OCI-LY7 (cell line): ENCODE measurements around the gene C19orf67. TPM values are rescaled to one million over a fixed set of nuclear protein-coding genes. Genes with fewer than 3 reads are reported as not detected.
A peak's percentile ranks its signal among the peaks of the same experiment; 100 is the strongest.

ENCODE experiments used
- BruUV-seq: library from RNA; stranded (reverse); fragments of 400-500 nt; replicated peaks from 2 replicates; lab custom pipeline; 2021; lab: Mats Ljungman, UMichigan
- CTCF ChIA-PET: fragments of 300-600 bp; sonication (Branson Sonifier 250); formaldehyde crosslinking; loops from one replicate; lab custom pipeline; 2022; ENCODE audit warnings: antibody characterized with exemption; ENCODE audit not compliant: unreplicated experiment; lab: Charles Lee
- POLR2A ChIA-PET: fragments of 300-600 bp; sonication (Branson Sonifier 250); formaldehyde crosslinking; loops from one replicate; lab custom pipeline; 2022; ENCODE audit warnings: antibody characterized with exemption; lab: Charles Lee
- DNase-seq: peaks from one replicate; pipeline ENCODE4 v3.0.0-alpha.2; 2015; ENCODE audit warnings: low spot score
- H2AFZ ChIP-seq: fragments of 200-600 bp; sonication (generic), shearing (Covaris generic); 2 replicates; pipeline ENCODE4 v1.6.1; 2014; ENCODE audit warnings: mild to moderate bottlenecking, antibody characterized with exemption, low read length, moderate library complexity
- H3K27ac ChIP-seq: fragments of 200-600 bp; sonication (generic); 2 replicates; pipeline ENCODE4 v1.5.1; 2014; ENCODE audit warnings: mixed run types, low read depth, mild to moderate bottlenecking, moderate library complexity, low read length, inconsistent platforms; ENCODE audit not compliant: poor library complexity, severe bottlenecking
- H3K36me3 ChIP-seq: fragments of 200-600 bp; sonication (generic); 2 replicates; pipeline ENCODE4 v1.6.1; 2014; ENCODE audit warnings: mild to moderate bottlenecking, antibody characterized with exemption, low read length, moderate library complexity, mixed read lengths; ENCODE audit not compliant: insufficient read depth
- H3K4me1 ChIP-seq: fragments of 200-600 bp; sonication (generic); 2 replicates; pipeline ENCODE4 v1.5.1; 2014; ENCODE audit warnings: mild to moderate bottlenecking, low read length; ENCODE audit not compliant: insufficient read depth, poor library complexity, severe bottlenecking
- H3K4me2 ChIP-seq: fragments of 200-600 bp; sonication (generic); 2 replicates; pipeline ENCODE4 v1.6.1; 2014; ENCODE audit warnings: mild to moderate bottlenecking, low read length
- H3K4me3 ChIP-seq: fragments of 200-600 bp; sonication (generic); 2 replicates; pipeline ENCODE4 v1.5.1; 2014; ENCODE audit warnings: mild to moderate bottlenecking, low read depth, low read length; ENCODE audit not compliant: poor library complexity, severe bottlenecking
- H3K79me2 ChIP-seq: fragments of 200-600 bp; sonication (generic); 2 replicates; pipeline ENCODE4 v1.6.1; 2016; ENCODE audit warnings: low read depth, mild to moderate bottlenecking, low read length, moderate library complexity, mixed read lengths; ENCODE audit not compliant: insufficient read depth
- H3K9me2 ChIP-seq: fragments of 200-600 bp; sonication (generic); 2 replicates; pipeline ENCODE4 v1.6.1; 2016; ENCODE audit warnings: mild to moderate bottlenecking, low read length, mixed read lengths; ENCODE audit not compliant: insufficient read depth
- H3K9me3 ChIP-seq: fragments of 200-600 bp; sonication (generic); 2 replicates; pipeline ENCODE4 v1.6.1; 2014; ENCODE audit warnings: mild to moderate bottlenecking, mixed run types, low read length, mixed read lengths
- H4K20me1 ChIP-seq: fragments of 200-600 bp; sonication (generic); 2 replicates; pipeline ENCODE4 v1.6.1; 2014; ENCODE audit warnings: mild to moderate bottlenecking, antibody characterized with exemption, low read length, moderate library complexity, mixed read lengths; ENCODE audit not compliant: insufficient read depth
- EZH2phosphoT487 ChIP-seq: fragments of 200-600 bp; sonication (generic); IDR thresholded peaks from 2 replicates; pipeline ENCODE4 v1.6.1; 2018; ENCODE audit warnings: low read depth, borderline replicate concordance, mild to moderate bottlenecking, mixed run types, antibody characterized with exemption, low read length, moderate library complexity, mixed read lengths
- intact Hi-C: fragments of 100-400 bp; cut with micrococcal nuclease; formaldehyde crosslinking; loops from one replicate; pipeline ENCODE4 v1.10.0; 2022; ENCODE audit not compliant: unreplicated experiment
- total RNA-seq, 2 experiments: library from RNA; depleted of rRNA in 1 of 2; stranded (reverse); fragments of >200 nt in 1 of 2; shearing (Covaris generic) in 1 of 2; gene quantifications; 2 replicates each; pipeline ENCODE4 v1.2.3, GENCODE V29; 2014 to 2022
- TF ChIP-seq, protein P1 (sequence below): fragments of 200-600 bp; sonication (generic); conservative IDR thresholded peaks from 2 replicates; pipeline ENCODE4 v1.5.1; 2014; ENCODE audit warnings: mild to moderate bottlenecking, antibody characterized with exemption, low read length, moderate library complexity, mixed read lengths

Gene C19orf67
- total RNA-seq, 2 experiments from 2014 or later: 1.4 to 2.6 TPM

DNA sequence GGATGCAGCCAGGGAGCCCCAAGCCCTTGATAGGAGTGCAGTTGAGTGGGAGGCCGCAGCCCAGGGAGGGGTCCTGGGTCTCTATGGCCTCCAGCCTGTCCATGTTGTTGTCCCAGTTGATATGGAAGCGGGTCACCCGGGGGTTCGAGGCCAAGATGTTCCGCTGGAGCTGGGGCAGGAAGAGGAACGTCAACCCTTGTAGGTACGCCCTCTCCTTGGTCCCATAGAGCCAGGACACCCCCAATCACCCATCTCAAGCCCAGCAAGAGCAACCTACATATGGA lies 34.9 kb upstream of the C19orf67 start:
- H3K4me3 ChIP-seq: no peak overlapping the region
- peaks cover 21% of the 10 kb centered on the region for H3K4me1 ChIP-seq
- POLR2A ChIA-PET: no interaction called here
- peaks cover 41% of the 10 kb centered on the region for H3K36me3 ChIP-seq
- no TSS peak for BruUV-seq
- no peak for TF ChIP-seq EZH2phosphoT487
- TF ChIP-seq, protein P1, sequence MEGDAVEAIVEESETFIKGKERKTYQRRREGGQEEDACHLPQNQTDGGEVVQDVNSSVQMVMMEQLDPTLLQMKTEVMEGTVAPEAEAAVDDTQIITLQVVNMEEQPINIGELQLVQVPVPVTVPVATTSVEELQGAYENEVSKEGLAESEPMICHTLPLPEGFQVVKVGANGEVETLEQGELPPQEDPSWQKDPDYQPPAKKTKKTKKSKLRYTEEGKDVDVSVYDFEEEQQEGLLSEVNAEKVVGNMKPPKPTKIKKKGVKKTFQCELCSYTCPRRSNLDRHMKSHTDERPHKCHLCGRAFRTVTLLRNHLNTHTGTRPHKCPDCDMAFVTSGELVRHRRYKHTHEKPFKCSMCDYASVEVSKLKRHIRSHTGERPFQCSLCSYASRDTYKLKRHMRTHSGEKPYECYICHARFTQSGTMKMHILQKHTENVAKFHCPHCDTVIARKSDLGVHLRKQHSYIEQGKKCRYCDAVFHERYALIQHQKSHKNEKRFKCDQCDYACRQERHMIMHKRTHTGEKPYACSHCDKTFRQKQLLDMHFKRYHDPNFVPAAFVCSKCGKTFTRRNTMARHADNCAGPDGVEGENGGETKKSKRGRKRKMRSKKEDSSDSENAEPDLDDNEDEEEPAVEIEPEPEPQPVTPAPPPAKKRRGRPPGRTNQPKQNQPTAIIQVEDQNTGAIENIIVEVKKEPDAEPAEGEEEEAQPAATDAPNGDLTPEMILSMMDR: no peak
- no peak overlapping the region for H2AFZ ChIP-seq
- no peaks in the 10 kb centered on the region for H4K20me1 ChIP-seq
- H3K79me2 ChIP-seq: no peaks in the 10 kb centered on the region; the same call in 1 of the 2 replicates
- no peaks in the 10 kb centered on the region for H3K9me2 ChIP-seq
- intact Hi-C loops: no loop called here
- no peak overlapping the region for H3K27ac ChIP-seq
- no peak overlapping the region for H3K4me2 ChIP-seq
- no peaks in the 10 kb centered on the region for H3K9me3 ChIP-seq
- CTCF ChIA-PET: no interaction called here
- DNase-seq: no peak

DNA sequence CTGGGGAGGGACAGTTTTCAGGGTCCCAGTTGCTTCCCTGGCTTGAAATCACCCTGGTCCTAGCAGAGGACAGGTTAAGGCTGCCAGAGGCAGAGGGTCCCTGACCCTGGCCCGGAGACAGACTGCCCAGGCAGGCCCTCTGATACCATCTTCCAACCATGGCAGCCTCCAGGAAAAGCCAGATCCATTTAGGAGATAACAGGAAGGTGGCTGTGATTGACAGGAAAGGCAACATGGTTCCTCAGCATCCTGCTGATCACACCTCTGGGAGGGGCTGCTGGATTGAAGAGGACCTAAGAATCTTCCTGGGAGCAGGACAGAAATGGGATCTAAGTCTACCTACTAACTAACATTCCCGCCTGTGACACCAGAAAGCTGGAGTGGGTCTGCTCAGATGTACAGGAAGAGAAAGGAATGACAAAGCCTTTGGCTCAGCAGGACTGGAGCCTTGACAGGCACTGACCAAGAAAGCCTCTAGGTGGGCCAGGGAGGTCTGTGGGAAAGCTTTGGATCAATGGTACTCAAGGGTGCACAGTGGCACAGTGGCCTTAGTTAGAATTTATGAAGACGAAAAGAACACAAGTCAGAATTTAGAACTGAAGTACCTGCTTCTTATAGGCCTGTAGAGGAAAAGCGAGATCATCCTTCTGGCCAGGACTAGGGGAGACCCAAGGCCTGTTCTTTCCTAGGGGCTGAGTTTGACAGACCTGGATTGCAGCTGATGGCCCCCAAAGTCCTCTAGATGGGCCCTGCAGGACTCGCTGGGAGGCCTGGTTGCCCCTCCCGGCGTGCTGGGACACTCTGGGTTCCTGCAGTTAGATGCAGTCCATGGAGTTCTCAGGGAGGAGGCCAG lies 34.3 kb upstream of the C19orf67 start:
- no peaks in the 10 kb centered on the region for H3K9me3 ChIP-seq
- H3K27ac ChIP-seq: no peak overlapping the region
- ChIA-PET CTCF (no interaction called here), POLR2A (no interaction called here)
- intact Hi-C loops: no loop called here
- H3K36me3 ChIP-seq: peaks cover 35% of the 10 kb centered on the region
- H3K79me2 ChIP-seq: no peaks in the 10 kb centered on the region; the same call in 1 of the 2 replicates
- H3K4me1 ChIP-seq: peaks cover 26% of the 10 kb centered on the region
- H3K9me2 ChIP-seq: no peaks in the 10 kb centered on the region
- DNase-seq: no peak
- TF ChIP-seq, protein P1: no peak
- TF ChIP-seq EZH2phosphoT487: no peak
- no peaks in the 10 kb centered on the region for H4K20me1 ChIP-seq
- H3K4me2 ChIP-seq: no peak overlapping the region
- TSS peak; percentile 66 for BruUV-seq
- no peak overlapping the region for H2AFZ ChIP-seq
- H3K4me3 ChIP-seq: no peak overlapping the region

DNA sequence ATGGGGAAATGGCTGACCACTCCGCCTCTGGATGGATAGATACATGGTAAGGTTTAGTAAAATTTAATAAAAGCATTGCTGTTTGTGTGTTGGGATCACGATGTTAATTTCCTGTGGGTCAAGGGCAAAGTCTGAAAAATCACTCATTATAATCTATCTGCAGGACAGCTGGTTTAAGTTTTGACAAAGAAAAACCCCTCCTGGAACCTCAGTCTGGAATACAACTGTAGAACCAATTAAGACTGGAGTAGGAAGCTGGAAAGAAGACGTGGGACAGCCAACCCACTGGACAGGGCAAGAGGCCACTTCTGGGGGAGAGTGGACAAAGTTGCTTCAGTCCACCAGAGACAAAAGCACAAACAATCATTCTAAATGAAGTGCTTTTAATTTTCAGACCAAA lies 33.6 kb upstream of the C19orf67 start:
- ChIA-PET CTCF (no interaction called here), POLR2A (no interaction called here)
- Histone ChIP-seq H3K27ac (no peak overlapping the region), H4K20me1 (no peaks in the 10 kb centered on the region), H3K9me3 (no peaks in the 10 kb centered on the region), H3K4me3 (no peak overlapping the region), H3K36me3 (peaks cover 28% of the 10 kb centered on the region), H3K79me2 (no peaks in the 10 kb centered on the region; the same call in 1 of the 2 replicates), H3K4me2 (no peak overlapping the region), H2AFZ (no peak overlapping the region), H3K9me2 (no peaks in the 10 kb centered on the region), H3K4me1 (peaks cover 31% of the 10 kb centered on the region)
- intact Hi-C loops: no loop called here
- DNase-seq: no peak
- no TSS peak for BruUV-seq
- TF ChIP-seq EZH2phosphoT487: no peak
- TF ChIP-seq, protein P1: no peak
